CD14-positive monocyte (primary cell): ENCODE results near the gene FRMPD2. TPM values are rescaled to one million over a fixed set of nuclear protein-coding genes. Genes with fewer than 3 reads are reported as not detected.

Experiments
- DNase-seq, 3 donors: peaks; one replicate each; pipeline ENCODE4 v3.0.0-alpha.2; 2011 to 2022
- H2AFZ ChIP-seq: 2 replicates; pipeline ENCODE4 v1.6.0; 2012; ENCODE audit warnings: mild to moderate bottlenecking, low read depth, low read length, inconsistent platforms; ENCODE audit not compliant: insufficient read depth, poor library complexity, severe bottlenecking
- H3K27ac ChIP-seq, 2 donors: 1 replicate in 1 of 2; 2 replicates in 1 of 2; pipeline ENCODE4 v1.5.1; 2012 to 2013; ENCODE audit warnings: low read length in 2 of 2, control low read depth in 1 of 2, inconsistent platforms in 1 of 2, low read depth in 1 of 2, mild to moderate bottlenecking in 1 of 2
- H3K27me3 ChIP-seq, 2 donors: one replicate each; pipeline versions ENCODE4 v1.6.0 to v1.6.1; 2011 to 2013; ENCODE audit warnings: low read length in 2 of 2; ENCODE audit not compliant: control insufficient read depth in 2 of 2, insufficient read depth in 2 of 2
- H3K36me3 ChIP-seq, 2 donors: replicated peaks in 1 of 2; 1 replicate in 1 of 2; 2 replicates in 1 of 2; pipeline versions ENCODE4 v1.5.1 to v1.6.1; 2012 to 2013; ENCODE audit warnings: low read length in 2 of 2, control low read depth in 1 of 2, inconsistent platforms in 1 of 2, mild to moderate bottlenecking in 1 of 2; ENCODE audit not compliant: insufficient read depth in 2 of 2, control insufficient read depth in 1 of 2
- H3K4me1 ChIP-seq, 2 donors: 1 replicate in 1 of 2; 2 replicates in 1 of 2; pipeline versions ENCODE4 v1.5.1 to v1.6.1; 2012 to 2013; ENCODE audit warnings: low read length in 2 of 2, control low read depth in 1 of 2, inconsistent platforms in 1 of 2, mild to moderate bottlenecking in 1 of 2, moderate library complexity in 1 of 2; ENCODE audit not compliant: insufficient read depth in 2 of 2, control insufficient read depth in 1 of 2
- H3K4me2 ChIP-seq: replicated peaks from 2 replicates; pipeline ENCODE3; 2012; ENCODE audit warnings: low read length, moderate library complexity, mild to moderate bottlenecking; ENCODE audit not compliant: poor library complexity, severe bottlenecking; ENCODE audit errors: extremely low read depth
- H3K4me3 ChIP-seq, 3 experiments: fragments of 200-600 bp in 1 of 3; sonication (generic) in 1 of 3; replicated peaks in 1 of 3; 1 replicate in 2 of 3; 2 replicates in 1 of 3; pipeline ENCODE4 v1.5.1; 2011 to 2013; ENCODE audit warnings: low read length in 3 of 3, mild to moderate bottlenecking in 3 of 3, control low read depth in 2 of 3, low read depth in 2 of 3, inconsistent platforms in 1 of 3, moderate library complexity in 1 of 3
- H3K79me2 ChIP-seq: 2 replicates; pipeline ENCODE4 v1.6.0; 2012; ENCODE audit warnings: mild to moderate bottlenecking, control low read depth, inconsistent platforms, low read length, moderate library complexity; ENCODE audit not compliant: insufficient read depth
- H3K9ac ChIP-seq: 2 replicates; pipeline ENCODE4 v1.6.0; 2017; ENCODE audit warnings: low read length, mild to moderate bottlenecking; ENCODE audit not compliant: insufficient read depth, poor library complexity, severe bottlenecking
- H3K9me3 ChIP-seq, 2 donors: replicated peaks in 1 of 2; 1 replicate in 1 of 2; 2 replicates in 1 of 2; pipeline versions ENCODE4 v1.5.1 to v1.6.1; 2012 to 2013; ENCODE audit warnings: low read length in 2 of 2, control low read depth in 1 of 2; ENCODE audit not compliant: control insufficient read depth in 1 of 2, insufficient read depth in 1 of 2
- H4K20me1 ChIP-seq: 2 replicates; pipeline ENCODE4 v1.6.0; 2012; ENCODE audit warnings: mild to moderate bottlenecking, low read length, control low read depth, moderate library complexity; ENCODE audit not compliant: insufficient read depth
- H3K27ac Mint-ChIP-seq, 7 donors: one replicate each; pipeline ENCODE4 v1.8.0; 2020; ENCODE audit warnings: mild to moderate bottlenecking in 7 of 7, mixed read lengths in 7 of 7, moderate library complexity in 6 of 7, inconsistent platforms in 2 of 7
- H3K27me3 Mint-ChIP-seq, 3 donors: one replicate each; pipeline ENCODE4 v1.8.0; 2021 to 2022; ENCODE audit warnings: low read depth in 3 of 3, mild to moderate bottlenecking in 3 of 3, mixed read lengths in 3 of 3, moderate library complexity in 3 of 3, inconsistent platforms in 1 of 3
- H3K36me3 Mint-ChIP-seq, 2 donors: one replicate each; pipeline ENCODE4 v1.8.0; 2020; ENCODE audit warnings: mixed read lengths in 2 of 2, inconsistent platforms in 1 of 2, mild to moderate bottlenecking in 1 of 2
- H3K4me1 Mint-ChIP-seq: one replicate; pipeline ENCODE4 v1.8.0; 2020; ENCODE audit warnings: mild to moderate bottlenecking, mixed read lengths
- H3K4me3 Mint-ChIP-seq, 2 donors: one replicate each; pipeline ENCODE4 v1.8.0; 2020; ENCODE audit warnings: mild to moderate bottlenecking in 2 of 2, mixed read lengths in 2 of 2, moderate library complexity in 1 of 2
- H3K9me3 Mint-ChIP-seq, 7 donors: one replicate each; pipeline ENCODE4 v1.8.0; 2020 to 2022; ENCODE audit warnings: mixed read lengths in 7 of 7, mild to moderate bottlenecking in 6 of 7, moderate library complexity in 6 of 7, inconsistent platforms in 2 of 7
- WGBS: methylation state at CpG from one replicate; pipeline ENCODE4 v1.1.5; 2013; ENCODE audit warnings: missing lambda C conversion rate; ENCODE audit not compliant: insufficient coverage; 5-methylcytosine and 5-hydroxymethylcytosine counted together
- intact Hi-C, 2 donors: fragments of 100-400 bp; cut with micrococcal nuclease; formaldehyde crosslinking; loops; one replicate each; pipeline versions ENCODE4 v1.15.0 to v1.15.1; 2023
- polyA plus RNA-seq, 3 donors: library from polyadenylated mRNA; depleted of rRNA in 1 of 3; unstranded in 2 of 3; stranded (reverse) in 1 of 3; fragments of 300-500 nt in 2 of 3; fragments of >200 nt in 1 of 3; fragmentation: Illumina TruSeq in 2 of 3; gene quantifications; 1 replicate in 2 of 3; 2 replicates in 1 of 3; pipeline ENCODE4 v1.2.3, GENCODE V29; 2012 to 2021
- TF ChIP-seq, protein P1 (sequence below): fragments of 200-600 bp; IDR thresholded peaks from one replicate; pipeline ENCODE4 v1.8.0; 2022; ENCODE audit warnings: antibody characterized with exemption, mild to moderate bottlenecking

FRMPD2 gene
- polyA plus RNA-seq, 3 donors = not detected

DNA sequence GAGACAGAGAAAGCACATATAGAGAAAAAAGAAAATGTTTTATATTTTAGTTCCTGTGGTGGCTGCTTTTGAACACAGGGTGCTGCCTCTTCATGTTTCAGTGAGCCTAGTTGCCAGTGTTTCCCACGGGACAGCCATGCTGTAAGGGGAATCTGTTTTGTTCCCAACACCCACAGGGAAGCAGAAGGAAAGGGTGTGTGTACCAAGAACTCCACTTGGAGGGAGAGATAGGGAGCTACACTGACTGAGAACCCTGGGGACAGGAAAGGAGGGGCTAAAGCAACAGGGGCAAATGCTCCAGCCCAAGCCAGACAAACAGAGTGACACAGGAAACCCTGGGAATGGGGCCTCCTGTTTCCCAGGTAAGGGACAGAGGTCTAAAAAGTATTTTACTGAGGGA lies 40.2 kb downstream of the FRMPD2 start:
- DNase-seq = no peak
- H2AFZ ChIP-seq = no peak overlapping the region
- H3K4me3 Mint-ChIP-seq = no peak overlapping the region
- no peak overlapping the region for H3K27ac ChIP-seq
- TF ChIP-seq, protein P1, sequence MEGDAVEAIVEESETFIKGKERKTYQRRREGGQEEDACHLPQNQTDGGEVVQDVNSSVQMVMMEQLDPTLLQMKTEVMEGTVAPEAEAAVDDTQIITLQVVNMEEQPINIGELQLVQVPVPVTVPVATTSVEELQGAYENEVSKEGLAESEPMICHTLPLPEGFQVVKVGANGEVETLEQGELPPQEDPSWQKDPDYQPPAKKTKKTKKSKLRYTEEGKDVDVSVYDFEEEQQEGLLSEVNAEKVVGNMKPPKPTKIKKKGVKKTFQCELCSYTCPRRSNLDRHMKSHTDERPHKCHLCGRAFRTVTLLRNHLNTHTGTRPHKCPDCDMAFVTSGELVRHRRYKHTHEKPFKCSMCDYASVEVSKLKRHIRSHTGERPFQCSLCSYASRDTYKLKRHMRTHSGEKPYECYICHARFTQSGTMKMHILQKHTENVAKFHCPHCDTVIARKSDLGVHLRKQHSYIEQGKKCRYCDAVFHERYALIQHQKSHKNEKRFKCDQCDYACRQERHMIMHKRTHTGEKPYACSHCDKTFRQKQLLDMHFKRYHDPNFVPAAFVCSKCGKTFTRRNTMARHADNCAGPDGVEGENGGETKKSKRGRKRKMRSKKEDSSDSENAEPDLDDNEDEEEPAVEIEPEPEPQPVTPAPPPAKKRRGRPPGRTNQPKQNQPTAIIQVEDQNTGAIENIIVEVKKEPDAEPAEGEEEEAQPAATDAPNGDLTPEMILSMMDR = no peak
- no peaks in the 10 kb centered on the region for H3K36me3 ChIP-seq
- H3K9me3 Mint-ChIP-seq = no peaks in the 10 kb centered on the region
- H3K9ac ChIP-seq = no peak overlapping the region
- H4K20me1 ChIP-seq = no peaks in the 10 kb centered on the region
- no peak overlapping the region for H3K4me3 ChIP-seq
- no peaks in the 10 kb centered on the region for H3K27me3 ChIP-seq
- intact Hi-C loops = no loop called here
- no peak overlapping the region for H3K4me2 ChIP-seq
- H3K79me2 ChIP-seq = no peaks in the 10 kb centered on the region
- no peaks in the 10 kb centered on the region for H3K9me3 ChIP-seq
- H3K4me1 Mint-ChIP-seq = no peaks in the 10 kb centered on the region
- no peaks in the 10 kb centered on the region for H3K36me3 Mint-ChIP-seq
- H3K4me1 ChIP-seq = no peaks in the 10 kb centered on the region
- peaks cover 0 to 8% (median 0%) of the 10 kb centered on the region in 3 donors for H3K27me3 Mint-ChIP-seq
- no peak overlapping the region for H3K27ac Mint-ChIP-seq
- WGBS = 57% methylated on average over 1 of the region's 1 CpG

DNA sequence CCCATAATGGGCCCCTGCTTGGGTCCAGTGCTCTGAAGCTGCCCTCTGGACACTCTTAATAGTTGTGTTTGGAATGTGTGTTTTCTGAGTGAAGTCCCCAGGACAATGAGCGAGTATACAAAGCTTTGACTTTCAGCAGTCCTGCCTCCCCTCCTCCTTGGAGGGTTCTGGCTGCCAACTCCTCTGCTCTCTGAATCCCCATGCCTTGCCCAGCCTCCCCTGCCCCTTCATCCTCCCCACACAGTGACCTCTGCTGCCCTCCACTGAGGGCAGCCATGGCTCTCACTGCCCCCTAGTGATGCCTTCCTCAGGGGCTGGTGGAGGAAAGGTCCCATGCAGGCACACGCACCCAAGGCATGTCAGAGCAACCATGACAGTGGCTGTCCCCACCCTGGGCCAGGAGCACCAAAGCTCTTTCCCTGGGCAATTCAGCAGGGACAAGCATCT lies 40.9 kb downstream of the FRMPD2 start:
- Mint-ChIP-seq H3K9me3 (no peaks in the 10 kb centered on the region), H3K36me3 (no peaks in the 10 kb centered on the region), H3K27me3 (peaks cover 0 to 10% (median 0%) of the 10 kb centered on the region in 3 donors), H3K4me1 (no peaks in the 10 kb centered on the region), H3K27ac (no peak overlapping the region), H3K4me3 (no peak overlapping the region)
- Histone ChIP-seq H3K4me1 (no peaks in the 10 kb centered on the region), H3K27me3 (no peaks in the 10 kb centered on the region), H2AFZ (no peak overlapping the region), H4K20me1 (no peaks in the 10 kb centered on the region), H3K9me3 (no peaks in the 10 kb centered on the region), H3K36me3 (no peaks in the 10 kb centered on the region), H3K27ac (no peak overlapping the region), H3K4me2 (no peak overlapping the region), H3K79me2 (no peaks in the 10 kb centered on the region), H3K9ac (no peak overlapping the region), H3K4me3 (no peak overlapping the region)
- WGBS = 80% methylated on average over 1 of the region's 2 CpGs
- TF ChIP-seq, protein P1 = no peak
- intact Hi-C loops = no loop called here
- no peak for DNase-seq
